Glomerular endothelial cell (primary cell): ENCODE results near the gene FAM111A. TPM values are rescaled to one million over a fixed set of nuclear protein-coding genes. Genes with fewer than 3 reads are reported as not detected.
"Not testable (repeated sequence)": the region's sequence is repeated elsewhere in the genome, so short reads cannot be mapped to it uniquely, and the experiment has no call there.

Experiments
- DNase-seq: peaks from one replicate; pipeline ENCODE4 v3.0.0-alpha.2; 2011; ENCODE audit warnings: low read depth, low spot score; ENCODE audit errors: extremely low read depth
- total RNA-seq: library from RNA; depleted of rRNA; stranded (reverse); fragments of >200 nt; gene quantifications from 2 replicates; pipeline ENCODE4 v1.2.3, GENCODE V29; 2015

FAM111A gene, protein sequence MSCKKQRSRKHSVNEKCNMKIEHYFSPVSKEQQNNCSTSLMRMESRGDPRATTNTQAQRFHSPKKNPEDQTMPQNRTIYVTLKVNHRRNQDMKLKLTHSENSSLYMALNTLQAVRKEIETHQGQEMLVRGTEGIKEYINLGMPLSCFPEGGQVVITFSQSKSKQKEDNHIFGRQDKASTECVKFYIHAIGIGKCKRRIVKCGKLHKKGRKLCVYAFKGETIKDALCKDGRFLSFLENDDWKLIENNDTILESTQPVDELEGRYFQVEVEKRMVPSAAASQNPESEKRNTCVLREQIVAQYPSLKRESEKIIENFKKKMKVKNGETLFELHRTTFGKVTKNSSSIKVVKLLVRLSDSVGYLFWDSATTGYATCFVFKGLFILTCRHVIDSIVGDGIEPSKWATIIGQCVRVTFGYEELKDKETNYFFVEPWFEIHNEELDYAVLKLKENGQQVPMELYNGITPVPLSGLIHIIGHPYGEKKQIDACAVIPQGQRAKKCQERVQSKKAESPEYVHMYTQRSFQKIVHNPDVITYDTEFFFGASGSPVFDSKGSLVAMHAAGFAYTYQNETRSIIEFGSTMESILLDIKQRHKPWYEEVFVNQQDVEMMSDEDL
- 23.3 and 41.9 TPM in 2 replicates for total RNA-seq

DNA sequence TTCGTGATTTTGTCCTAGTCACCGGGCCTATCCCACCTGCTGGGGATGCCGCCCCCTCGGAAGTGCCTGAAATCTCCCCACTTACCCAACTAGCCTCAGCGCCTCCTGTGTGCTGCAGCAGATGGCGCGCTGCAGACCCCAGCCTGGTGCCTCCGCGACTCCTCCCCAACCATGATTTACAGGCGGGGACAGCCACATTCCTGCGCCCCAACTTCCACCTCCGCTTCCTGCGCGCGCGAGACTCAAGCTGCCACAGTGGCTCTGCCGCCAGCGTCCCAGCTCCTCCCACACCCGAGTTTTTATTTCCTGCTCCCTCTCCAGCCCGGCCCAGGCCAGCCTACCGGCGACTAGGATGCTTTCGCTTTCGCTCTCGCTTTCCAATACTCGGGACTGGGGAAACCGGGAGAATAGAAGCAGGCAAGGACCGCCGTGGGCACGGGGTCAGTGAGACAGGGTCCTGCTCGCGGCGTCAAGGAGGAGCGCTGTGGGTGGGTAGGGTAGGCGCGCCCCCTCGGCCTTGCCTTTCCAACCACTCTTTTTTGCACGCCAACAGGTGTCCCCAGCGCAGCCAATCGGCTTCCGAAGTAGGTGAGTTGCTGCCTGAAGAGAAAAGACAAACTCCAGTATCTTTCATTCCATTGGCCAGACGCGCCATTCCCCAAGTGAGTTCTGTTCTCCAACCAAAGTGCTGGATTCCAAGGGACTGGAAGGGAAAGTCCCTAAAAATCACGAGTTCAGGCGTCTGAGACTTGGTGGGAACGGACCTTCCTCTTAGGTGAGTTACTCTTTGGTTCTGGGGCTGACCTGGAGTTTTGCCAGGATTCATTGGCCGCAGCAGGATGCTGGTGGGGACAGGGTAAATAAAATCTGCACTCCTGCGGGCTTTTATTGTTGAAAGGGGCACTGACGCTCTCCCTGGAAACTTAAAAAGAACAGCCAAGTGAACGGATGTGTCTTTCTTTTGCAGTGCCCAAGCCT lies at the start of gene FAM111A:
TSS of gene FAM111A (plus strand) at position 327 of the 978 bp plus-strand sequence. CDS start 6,017 bp downstream, outside the sequence.
- DNase-seq = peak; percentile 62

DNA sequence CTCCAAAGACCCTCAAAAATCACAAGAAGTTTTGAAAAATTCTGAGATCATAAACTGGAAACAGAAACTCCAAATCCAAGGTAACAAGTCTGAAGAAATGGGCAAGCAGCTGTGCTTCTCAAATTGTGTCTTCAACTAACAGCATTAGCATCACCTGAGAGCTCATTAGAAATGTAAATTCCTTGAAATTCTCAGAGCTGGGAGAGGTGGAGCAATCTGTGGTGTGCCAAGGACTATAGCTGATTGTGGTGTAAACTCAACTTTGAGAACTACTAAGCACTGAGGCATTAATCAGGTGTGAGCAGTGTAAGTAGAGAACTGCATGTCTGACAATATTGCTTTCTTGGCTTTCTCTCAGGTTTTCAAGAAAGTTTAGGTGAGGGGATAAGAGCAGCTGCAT lies 49.1 kb upstream of the FAM111A start:
- not testable (repeated sequence) for DNase-seq

DNA sequence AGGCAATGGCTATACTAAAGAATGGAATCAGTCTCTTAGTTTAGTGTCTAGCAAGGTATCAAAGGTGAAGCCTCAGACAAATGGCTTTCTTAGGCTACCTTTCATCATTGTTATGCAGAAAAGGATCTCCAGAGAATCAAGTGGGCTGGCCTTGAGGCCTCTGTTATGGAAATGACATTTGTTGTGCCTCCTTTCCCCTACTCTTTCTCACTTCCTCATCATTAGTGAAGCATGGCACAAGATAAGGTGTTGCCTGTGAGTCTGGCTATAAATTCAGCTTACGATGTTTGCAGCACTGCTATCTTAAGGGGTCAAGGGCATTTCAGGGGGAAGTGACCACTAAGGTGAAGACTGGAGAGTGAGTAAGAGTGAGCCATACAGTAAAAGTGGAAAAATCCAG lies 47.4 kb upstream of the FAM111A start:
- not testable (repeated sequence) for DNase-seq

DNA sequence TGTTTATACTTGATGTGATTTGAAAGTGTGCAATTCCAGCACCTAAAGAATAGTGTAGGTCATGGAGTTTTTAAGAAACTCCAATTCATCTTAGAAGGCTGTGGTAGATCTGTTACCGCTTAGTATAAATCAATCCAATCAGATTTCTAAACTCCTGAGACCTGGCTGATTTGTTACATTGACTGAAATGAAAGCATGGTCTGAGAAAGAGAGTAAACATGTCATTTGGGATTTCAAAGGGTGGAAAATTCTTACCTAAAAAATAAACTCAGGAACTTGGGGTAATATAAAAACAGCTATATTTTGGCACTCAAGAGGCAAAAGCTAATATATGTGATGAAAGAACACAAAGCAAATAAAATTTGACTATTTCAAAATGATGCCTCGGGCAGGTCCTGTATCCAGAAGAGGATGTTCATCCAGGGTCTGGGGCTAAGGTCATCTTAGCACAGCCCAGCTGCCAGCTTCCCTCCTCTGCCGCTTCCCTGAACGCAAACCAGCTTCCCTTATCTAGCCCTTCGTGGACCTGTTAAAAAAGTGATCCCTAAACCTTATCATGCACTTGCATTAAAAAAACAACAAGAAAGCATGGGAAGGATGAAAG lies 46.6 kb upstream of the FAM111A start:
- not testable (repeated sequence) for DNase-seq

DNA sequence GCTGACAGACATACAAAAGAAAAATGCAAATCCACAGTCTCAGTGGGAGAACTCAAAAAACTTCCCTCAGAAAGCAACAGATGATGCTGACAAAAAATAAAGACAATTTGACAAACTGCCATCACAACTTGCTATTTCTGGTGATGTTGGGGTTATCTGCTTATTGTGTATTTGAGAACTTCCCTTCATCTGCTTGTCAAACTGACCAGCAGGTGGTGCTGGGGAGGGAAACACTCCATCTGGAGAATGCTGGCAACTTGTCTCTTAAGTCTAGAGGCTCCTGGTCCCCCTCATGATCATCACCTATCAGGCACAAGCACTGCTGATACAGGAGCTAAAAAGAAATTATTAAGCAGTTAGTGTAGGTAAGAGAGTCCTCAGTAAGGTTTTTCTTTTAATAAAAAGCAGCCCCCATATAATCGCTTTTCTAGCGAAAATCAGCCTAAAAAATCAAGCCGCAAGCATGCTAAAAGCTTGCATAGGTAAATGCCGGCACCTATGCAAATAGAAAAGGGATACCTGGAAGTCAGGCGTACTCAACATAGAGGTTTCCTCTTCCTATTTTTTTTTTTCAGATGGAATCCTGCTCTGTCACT lies 45.4 kb upstream of the FAM111A start:
- DNase-seq = peak; percentile 12

DNA sequence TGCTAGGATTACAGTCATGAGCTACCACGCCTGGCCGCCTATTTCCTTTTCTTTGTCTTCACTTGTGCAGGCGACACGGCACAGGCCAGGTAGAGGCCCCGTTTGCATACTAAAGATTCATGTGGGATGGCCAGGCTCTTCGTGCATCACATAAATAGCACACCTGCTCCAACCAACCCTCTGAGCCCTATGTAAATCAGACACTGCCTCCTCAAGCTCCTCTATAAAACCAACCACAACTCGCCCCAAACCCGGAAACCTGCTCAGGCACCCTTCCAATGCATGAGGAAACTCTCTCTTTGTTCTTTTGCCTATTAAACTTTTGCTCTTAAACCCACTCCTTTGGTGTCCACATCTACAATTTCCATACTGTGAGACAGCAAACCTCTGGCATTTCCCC lies 44.7 kb upstream of the FAM111A start:
- DNase-seq = not testable (repeated sequence)

DNA sequence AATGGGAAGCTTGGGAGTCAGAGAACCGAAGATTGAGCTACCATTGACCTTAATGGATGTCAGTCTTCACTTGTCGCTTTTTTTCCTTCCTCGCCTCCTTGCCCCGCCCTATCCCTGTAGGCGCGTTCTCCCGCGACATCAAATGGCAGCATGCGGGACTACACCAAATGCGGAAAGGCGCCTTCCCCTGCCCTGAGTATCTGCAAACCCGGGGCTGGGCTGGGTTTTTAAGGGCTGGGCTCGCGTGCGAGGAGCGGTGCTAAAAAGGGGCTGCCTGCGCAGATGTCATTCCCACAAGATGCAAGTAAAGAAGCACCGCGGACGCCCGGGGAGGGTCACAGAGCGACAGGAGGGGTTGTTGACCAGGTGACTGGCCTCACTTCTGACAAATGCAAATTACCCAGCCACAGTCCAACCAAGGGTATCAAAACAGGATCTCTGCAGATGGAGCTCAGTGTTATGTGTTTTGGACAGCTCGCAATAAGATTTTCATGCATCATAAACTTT lies 40.3 kb upstream of the FAM111A start:
- DNase-seq = no peak

DNA sequence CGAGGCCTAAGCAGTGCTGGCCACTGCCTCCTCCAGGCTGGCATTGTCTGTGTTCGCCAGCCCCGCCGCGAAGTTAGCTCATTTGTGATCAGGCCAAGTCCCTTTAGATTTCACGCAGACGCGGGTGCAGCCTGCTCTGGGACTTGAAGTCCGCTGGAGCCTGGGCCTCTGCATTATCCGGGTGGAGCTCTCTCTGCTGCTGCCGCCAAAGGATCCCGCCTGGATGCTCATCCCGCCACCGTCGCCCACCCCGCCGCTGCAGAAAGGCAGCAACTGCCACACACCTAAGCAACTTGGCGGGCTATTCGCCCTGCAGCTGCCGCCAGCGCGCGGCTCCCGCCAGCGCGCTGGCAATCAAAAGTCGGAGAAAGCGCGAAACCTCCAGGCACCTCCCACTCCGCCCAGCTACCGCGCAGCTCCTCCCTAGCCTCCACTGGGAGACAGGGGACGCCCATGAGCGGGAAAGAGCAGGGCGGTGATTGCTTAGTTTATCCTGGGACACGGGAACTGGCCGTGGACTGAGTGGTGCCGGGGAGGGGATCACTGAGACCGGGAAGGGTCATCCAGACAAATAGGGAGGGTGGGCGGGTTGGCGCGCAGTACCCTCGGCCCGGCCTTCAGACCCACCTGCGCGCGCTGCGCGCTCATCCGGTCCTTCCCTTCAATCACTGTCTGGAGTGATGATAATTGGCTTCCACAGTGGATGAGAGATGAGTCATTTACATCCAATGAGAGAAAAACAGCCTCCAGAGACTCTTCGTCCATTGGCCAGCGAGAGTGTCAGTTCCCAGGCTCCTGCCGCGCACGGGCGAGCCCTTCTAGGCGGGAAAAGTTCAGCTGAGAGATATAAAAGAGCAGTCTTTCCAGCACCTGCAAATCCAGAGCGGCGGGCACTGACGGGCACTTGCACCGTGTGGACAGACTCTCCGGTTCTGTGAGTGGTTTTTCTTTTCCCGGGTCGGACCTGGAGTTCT lies 36.0 kb upstream of the FAM111A start, which contains the start of gene FAM111B:
TSS of gene FAM111B (plus strand) at position 875 of the 974 bp plus-strand sequence. CDS start 2,389 bp downstream, outside the sequence.
- DNase-seq = peak; percentile 56

DNA sequence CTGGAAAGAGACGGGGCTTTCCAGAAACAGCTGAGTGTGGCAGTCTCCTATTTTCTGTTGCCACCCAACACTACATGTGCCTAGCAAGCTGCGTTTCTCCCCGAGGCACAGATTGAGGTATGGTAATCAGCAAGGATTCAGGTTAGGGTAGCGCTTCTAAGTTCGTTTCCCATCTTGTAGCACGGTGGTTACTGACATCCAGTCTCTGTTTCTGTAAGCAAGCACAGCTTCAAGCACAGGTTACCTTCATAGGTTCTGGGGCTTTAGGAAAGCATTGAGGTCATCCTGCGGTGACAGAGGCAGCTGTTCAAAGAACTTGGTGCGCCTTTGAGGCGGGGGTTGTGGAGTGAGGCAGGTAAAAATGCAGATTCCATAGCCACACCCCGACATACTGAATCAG lies 34.9 kb upstream of the FAM111A start:
- not testable (repeated sequence) for DNase-seq

DNA sequence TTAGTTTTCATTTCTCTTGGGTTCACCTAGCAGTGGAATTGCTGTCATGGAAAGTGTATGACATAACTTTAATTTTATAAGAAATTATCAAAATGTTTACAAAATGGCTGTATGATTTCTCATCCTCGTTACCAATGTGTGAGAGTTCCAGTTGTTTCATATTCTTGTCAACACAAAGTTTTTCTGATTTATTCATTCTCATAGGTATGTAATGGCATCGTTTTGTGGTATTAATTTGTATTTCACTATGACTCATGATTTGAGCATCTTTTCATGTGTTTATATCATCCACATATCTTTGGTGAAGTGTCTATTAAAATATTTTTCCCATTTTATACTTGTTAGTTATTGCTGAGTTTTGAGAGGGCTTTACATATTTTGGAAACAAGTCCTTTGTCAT lies 30.2 kb upstream of the FAM111A start:
- DNase-seq = no peak

DNA sequence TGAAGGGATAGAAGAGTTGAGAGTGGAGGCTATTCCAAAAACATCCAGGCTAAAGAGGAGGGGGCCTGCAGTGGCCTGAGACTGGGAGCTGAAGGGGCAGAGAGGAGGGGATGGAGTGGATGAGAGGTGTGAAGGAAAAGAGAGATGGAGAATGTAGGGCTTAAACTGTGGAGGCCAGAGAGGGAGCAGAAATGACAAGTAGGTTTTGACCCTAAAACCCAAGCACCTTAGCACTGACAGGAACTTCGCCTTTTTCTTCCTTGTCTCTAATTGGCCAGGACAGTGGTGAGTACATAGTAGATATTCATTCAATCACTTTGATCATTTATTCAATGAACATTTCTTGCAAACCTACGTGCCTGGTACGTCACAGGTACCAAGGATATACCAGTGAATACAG lies 28.3 kb upstream of the FAM111A start:
- no peak for DNase-seq

DNA sequence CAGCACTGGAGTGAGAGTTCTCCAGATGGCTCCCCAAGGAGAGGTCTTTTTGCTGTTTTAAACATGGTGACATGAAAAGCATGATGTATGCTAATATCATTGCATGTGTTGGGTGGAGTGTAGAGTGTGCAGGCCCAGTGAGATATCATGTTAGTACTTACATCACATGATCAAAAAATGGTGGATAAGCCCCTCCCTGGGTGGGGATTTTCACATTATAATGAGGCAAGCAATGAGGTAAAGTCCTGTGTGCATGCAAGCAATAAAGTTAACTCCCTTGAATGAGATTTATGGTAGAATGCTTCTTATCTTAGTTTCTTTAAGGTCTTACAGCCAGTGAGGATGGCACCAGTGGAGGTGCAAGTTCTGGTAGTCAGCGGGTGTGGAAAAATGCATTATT lies 27.1 kb upstream of the FAM111A start:
- no peak for DNase-seq

DNA sequence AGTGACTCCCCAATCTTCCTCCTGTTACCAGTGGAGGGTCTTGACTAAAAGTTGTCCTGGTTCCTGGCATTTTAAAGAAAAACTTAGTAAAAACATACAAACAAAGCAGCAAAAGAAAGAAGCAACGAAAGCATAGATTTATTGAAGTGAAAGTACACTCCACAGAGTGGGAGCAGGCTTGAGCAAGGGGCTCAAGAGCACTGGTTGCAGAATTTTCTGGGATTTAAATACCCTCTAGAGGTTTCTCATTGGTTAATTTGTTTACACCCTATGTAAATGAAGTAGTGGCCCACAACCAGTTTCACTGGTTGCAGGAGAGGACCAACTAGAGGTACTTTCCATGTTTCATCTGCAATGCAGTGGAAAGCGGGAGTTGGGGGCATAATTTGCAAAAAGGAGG lies 24.9 kb upstream of the FAM111A start:
- no peak for DNase-seq

DNA sequence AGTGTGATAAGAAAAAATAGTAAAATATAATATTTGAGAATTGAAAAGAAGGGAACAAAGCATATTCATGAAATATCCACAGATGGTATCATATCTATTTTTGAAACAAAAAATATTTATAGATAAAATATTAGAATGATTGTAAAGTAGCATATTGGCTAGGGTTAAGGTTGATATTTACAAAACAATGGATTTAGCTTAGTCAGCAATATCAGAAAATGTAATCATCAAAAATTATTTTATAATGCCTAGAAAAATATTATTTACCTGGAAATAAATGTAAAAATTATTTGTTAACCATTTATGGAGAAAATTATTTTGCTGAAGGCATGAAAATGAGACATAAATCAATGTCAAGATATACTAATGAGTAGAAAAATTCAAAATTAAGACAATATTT lies 22.8 kb upstream of the FAM111A start:
- no peak for DNase-seq

DNA sequence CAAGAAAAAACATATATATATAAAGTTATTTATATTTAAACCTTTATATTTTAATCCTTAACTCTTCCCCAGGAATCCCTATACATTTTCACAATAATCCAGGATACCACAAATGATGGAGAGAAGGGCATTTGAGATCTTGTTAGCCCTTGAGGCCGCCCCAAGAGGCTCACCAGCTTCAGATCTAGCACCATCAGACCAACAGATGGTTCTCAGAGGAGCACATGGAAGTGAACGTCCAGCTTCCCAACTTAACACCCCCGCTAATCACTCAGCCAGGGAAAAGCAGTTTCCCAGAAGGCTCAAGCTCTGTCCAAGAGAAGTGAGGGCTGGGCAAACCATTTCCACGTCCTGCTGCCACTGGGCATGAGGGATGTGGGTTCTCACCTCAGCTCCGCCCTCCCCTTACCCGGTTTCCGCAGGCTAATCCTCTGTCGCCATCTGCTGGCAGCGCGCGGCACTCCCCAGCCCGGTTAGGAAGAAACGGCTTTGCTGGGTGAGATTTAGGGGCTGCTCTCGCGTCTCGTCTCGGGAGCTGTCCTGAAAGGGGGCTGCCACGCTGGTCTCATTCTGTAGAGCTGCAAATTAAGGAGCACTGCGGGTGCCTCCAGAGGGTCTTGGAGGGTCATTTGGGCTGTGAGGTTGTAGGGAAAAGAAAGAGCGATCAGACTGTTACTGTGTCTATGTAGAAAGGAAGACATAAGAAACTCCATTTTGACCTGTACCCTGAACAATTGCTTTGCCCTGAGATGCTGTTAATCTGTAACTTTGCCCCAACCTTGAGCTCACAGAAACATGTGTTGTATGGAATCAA lies 6.8 kb upstream of the FAM111A start:
- DNase-seq = no peak

DNA sequence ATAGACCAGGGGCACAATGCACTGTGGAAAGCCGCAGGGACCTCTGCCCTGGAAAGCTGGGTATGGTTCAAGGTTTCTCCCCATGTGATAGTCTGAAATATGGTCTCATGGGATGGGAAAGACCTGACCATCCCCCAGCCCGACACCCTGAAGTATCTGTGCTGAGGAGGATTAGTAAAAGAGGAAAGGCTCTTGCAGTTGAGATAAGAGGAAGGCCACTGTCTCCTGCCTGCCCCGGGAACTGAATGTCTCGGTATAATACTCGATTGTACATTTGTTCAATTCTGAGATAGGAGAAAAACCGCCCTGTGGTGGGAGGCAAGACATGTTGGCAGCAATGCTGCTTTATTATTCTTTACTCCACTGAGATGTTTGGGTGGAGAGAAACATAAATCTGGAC lies 6.1 kb upstream of the FAM111A start:
- DNase-seq = not testable (repeated sequence)

DNA sequence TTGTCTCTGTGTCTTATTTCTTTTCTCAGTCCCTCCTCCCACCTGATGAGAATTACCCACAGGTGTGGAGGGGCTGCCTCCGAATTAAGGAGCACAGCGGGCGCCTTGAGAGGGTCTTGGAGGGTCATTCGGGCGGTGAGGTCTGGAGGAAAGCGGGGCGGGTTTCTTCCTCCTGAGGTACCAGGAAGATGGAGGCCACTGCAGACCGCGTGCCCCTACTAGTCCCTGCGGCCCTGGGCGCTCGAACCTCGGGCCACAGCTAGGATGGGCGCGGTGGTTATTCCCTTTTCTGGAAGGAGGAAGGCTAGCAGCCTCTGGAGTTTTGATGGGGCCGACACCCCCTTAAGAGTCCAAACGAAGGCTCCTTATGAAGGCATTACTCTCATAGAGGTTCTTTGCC lies 5.5 kb upstream of the FAM111A start:
- no peak for DNase-seq

DNA sequence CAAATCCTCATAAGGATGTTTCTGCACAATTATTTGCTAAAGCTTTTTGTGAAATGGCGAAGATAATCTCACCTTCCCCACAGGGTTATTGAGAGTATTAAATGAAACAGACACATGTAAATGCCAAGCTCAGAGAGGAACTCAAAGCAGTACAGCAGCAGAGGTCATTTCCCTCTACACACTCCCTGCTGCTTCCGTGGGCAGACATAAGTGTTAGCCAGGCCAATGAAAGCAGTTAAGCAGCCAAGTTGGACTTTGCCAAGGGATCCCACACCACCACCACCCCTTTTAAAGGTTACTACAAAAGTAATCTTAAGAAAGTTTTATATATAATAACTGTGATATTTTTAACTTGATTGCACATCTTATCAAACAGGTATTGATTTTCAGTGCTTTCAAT lies 4.0 kb upstream of the FAM111A start:
- DNase-seq = no peak
